Neuronal stem cell (in vitro differentiated cells): ENCODE results near the gene MGLL.

Experiments used
- DNase-seq: peaks from one replicate; pipeline ENCODE4 v3.0.0-alpha.2; 2013; ENCODE audit warnings: low spot score
- H2AFZ ChIP-seq: one replicate; pipeline ENCODE4 v1.6.1; 2013; ENCODE audit warnings: mild to moderate bottlenecking, low read length, inconsistent platforms
- H2AK5ac ChIP-seq: 2 replicates; pipeline ENCODE4 v1.6.1; 2013; ENCODE audit warnings: low read depth, mild to moderate bottlenecking, inconsistent platforms, low read length, moderate library complexity, mixed read lengths
- H2BK120ac ChIP-seq: 2 replicates; pipeline ENCODE4 v1.6.1; 2013; ENCODE audit warnings: low read depth, mild to moderate bottlenecking, inconsistent platforms, low read length, moderate library complexity, mixed read lengths
- H2BK12ac ChIP-seq: one replicate; pipeline ENCODE4 v1.6.1; 2013; ENCODE audit warnings: low read length, inconsistent platforms
- H2BK15ac ChIP-seq: 2 replicates; pipeline ENCODE4 v1.6.1; 2013; ENCODE audit warnings: mild to moderate bottlenecking, low read length, inconsistent platforms, mixed read lengths
- H2BK5ac ChIP-seq: one replicate; pipeline ENCODE4 v1.6.1; 2013; ENCODE audit warnings: inconsistent platforms, mild to moderate bottlenecking, low read length, moderate library complexity
- H3K14ac ChIP-seq: one replicate; pipeline ENCODE4 v1.6.1; 2013; ENCODE audit warnings: low read length, inconsistent platforms
- H3K18ac ChIP-seq: 2 replicates; pipeline ENCODE4 v1.6.1; 2013; ENCODE audit warnings: low read length, inconsistent platforms
- H3K23ac ChIP-seq: 2 replicates; pipeline ENCODE4 v1.6.1; 2013; ENCODE audit warnings: low read depth, mild to moderate bottlenecking, mixed read lengths, low read length, inconsistent platforms; ENCODE audit not compliant: poor library complexity
- H3K27ac ChIP-seq: replicated peaks from 3 replicates; pipeline ENCODE4 v1.5.1; 2013; ENCODE audit warnings: low read length, inconsistent platforms
- H3K27me3 ChIP-seq, 3 experiments: 2 replicates each; pipeline ENCODE4 v1.6.1; 2013; ENCODE audit warnings: low read length in 3 of 3, mild to moderate bottlenecking in 2 of 3, inconsistent platforms in 1 of 3, low read depth in 1 of 3, mixed read lengths in 1 of 3, moderate library complexity in 1 of 3; ENCODE audit not compliant: control insufficient read depth in 3 of 3, insufficient read depth in 3 of 3
- H3K36me3 ChIP-seq, 2 donors: replicated peaks in 1 of 2; 2 replicates each; pipeline ENCODE4 v1.6.1; 2013; ENCODE audit warnings: low read length in 2 of 2; ENCODE audit not compliant: control insufficient read depth in 2 of 2, insufficient read depth in 2 of 2
- H3K4ac ChIP-seq: 2 replicates; pipeline ENCODE4 v1.6.1; 2013; ENCODE audit warnings: inconsistent platforms, mild to moderate bottlenecking, low read length, moderate library complexity
- H3K4me1 ChIP-seq, 2 donors: 1 replicate in 1 of 2; 2 replicates in 1 of 2; pipeline ENCODE4 v1.6.1; 2013; ENCODE audit warnings: low read length in 2 of 2, low read depth in 1 of 2; ENCODE audit not compliant: control insufficient read depth in 2 of 2, insufficient read depth in 1 of 2
- H3K4me2 ChIP-seq: one replicate; pipeline ENCODE4 v1.6.1; 2013; ENCODE audit warnings: mild to moderate bottlenecking, low read length, inconsistent platforms; ENCODE audit not compliant: insufficient read depth, poor library complexity, severe bottlenecking
- H3K4me3 ChIP-seq, 2 donors: 2 replicates each; pipeline ENCODE4 v1.5.1; 2013; ENCODE audit warnings: low read length in 2 of 2, mild to moderate bottlenecking in 2 of 2, inconsistent platforms in 1 of 2, moderate library complexity in 1 of 2
- H3K79me1 ChIP-seq: one replicate; pipeline ENCODE4 v1.6.1; 2013; ENCODE audit warnings: low read depth, mild to moderate bottlenecking, inconsistent platforms, low read length, moderate library complexity
- H3K9ac ChIP-seq: one replicate; pipeline ENCODE4 v1.6.1; 2013; ENCODE audit warnings: mild to moderate bottlenecking, low read depth, low read length, inconsistent platforms; ENCODE audit not compliant: poor library complexity
- H3K9me3 ChIP-seq, 2 donors: replicated peaks in 1 of 2; 2 replicates each; pipeline versions ENCODE3 to v1.6.1; 2013; ENCODE audit warnings: low read length in 2 of 2, mild to moderate bottlenecking in 2 of 2, inconsistent platforms in 1 of 2, low read depth in 1 of 2, mixed read lengths in 1 of 2, moderate library complexity in 1 of 2; ENCODE audit not compliant: control insufficient read depth in 2 of 2, insufficient read depth in 1 of 2
- H4K8ac ChIP-seq: one replicate; pipeline ENCODE4 v1.6.1; 2013; ENCODE audit warnings: low read depth, mild to moderate bottlenecking, inconsistent platforms, low read length, moderate library complexity
- H4K91ac ChIP-seq: one replicate; pipeline ENCODE4 v1.6.1; 2013; ENCODE audit warnings: low read length, low read depth, mild to moderate bottlenecking, inconsistent platforms; ENCODE audit not compliant: poor library complexity
- WGBS, 2 donors: extraction: QIAGEN DNeasy Blood & Tissue Kit; methylation state at CpG; one replicate each; pipeline ENCODE4 v1.1.7; 2013; ENCODE audit warnings: missing lambda C conversion rate in 2 of 2, mixed read lengths in 1 of 2; ENCODE audit not compliant: insufficient read length in 2 of 2, insufficient replicate concordance in 1 of 2; ENCODE audit errors: extremely low coverage in 2 of 2; 5-methylcytosine and 5-hydroxymethylcytosine counted together

MGLL gene

DNA sequence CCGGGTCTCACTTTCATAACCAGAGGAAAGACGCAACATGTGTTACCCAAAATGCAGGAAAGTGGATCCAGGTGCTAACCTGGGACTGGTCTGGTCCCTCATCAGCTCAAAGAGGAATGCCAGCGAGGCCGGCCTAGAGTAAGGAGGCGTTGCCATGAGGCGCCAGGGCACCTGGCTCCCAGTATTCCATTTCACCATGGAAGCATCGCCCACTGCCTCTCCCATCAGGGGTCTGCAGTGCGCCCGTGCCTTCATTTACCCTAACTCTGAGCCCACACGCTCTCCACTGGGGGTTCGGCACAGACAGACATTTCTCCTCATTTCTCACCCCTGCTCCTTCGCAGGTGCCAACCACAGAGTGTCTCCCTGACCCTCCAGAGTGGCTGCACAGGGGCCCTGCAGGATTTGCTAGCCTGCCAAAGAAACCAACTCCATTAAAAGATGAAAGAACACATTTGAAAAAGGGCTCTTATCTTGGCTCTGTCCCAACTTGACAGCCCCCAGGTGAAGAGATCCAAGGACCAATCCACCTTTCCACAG is 88.1 kb downstream of the MGLL start:
- no peak overlapping the region for H3K4me2 ChIP-seq
- H2AK5ac ChIP-seq, result no peak overlapping the region
- no peak overlapping the region for H3K23ac ChIP-seq
- no peak overlapping the region for H4K8ac ChIP-seq
- no peaks in the 10 kb centered on the region for H3K9me3 ChIP-seq
- H3K9ac ChIP-seq, result no peak overlapping the region
- no peak overlapping the region for H2BK120ac ChIP-seq
- no peaks in the 10 kb centered on the region for H3K36me3 ChIP-seq
- H3K79me1 ChIP-seq, result no peaks in the 10 kb centered on the region
- H2BK5ac ChIP-seq, result no peak overlapping the region
- peaks cover 0 to 12% of the 10 kb centered on the region in 2 donors for H3K4me1 ChIP-seq
- H2BK15ac ChIP-seq, result no peak overlapping the region
- H3K18ac ChIP-seq, result no peak overlapping the region
- no peak overlapping the region for H2AFZ ChIP-seq
- WGBS, 2 donors, result no CpG with 5 or more reads among the region's 12 CpGs
- H3K4me3 ChIP-seq, result no peak overlapping the region
- no peak overlapping the region for H4K91ac ChIP-seq
- no peak overlapping the region for H3K14ac ChIP-seq
- no peak overlapping the region for H3K27ac ChIP-seq
- peaks cover 0 to 39% (median 0%) of the 10 kb centered on the region in 3 experiments for H3K27me3 ChIP-seq
- no peak for DNase-seq
- H3K4ac ChIP-seq, result no peak overlapping the region
- no peak overlapping the region for H2BK12ac ChIP-seq

DNA sequence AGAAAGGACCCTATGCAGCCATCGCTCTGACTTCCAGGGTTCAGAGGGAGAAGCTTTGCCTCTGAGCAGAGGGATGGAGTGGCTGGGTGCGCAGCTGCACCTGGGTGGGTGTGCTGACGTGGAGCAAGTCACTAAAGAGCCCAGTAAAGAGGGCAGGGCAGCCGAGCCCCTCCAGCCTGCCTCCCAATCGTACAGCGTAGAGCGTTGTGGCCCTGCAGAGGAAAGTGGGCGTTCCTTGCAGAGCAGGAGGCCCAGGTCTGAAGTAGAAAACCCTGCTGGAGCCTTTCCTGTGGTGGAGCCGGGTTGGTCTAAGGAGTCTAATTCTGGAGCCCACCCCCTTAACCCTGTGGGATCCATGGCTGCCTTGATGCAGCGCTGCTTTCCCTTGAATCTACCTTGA is 88.5 kb downstream of the MGLL start:
- Histone ChIP-seq H3K23ac (no peak overlapping the region), H3K36me3 (no peaks in the 10 kb centered on the region), H3K4me2 (no peak overlapping the region), H3K18ac (peak overlapping the region; percentile 40), H3K4me1 (peaks cover 0 to 12% of the 10 kb centered on the region in 2 donors), H3K9ac (peak overlapping the region; percentile 38), H3K27me3 (peaks cover 0 to 38% (median 0%) of the 10 kb centered on the region in 3 experiments), H4K8ac (no peak overlapping the region), H2AK5ac (no peak overlapping the region), H2BK120ac (no peak overlapping the region), H2BK12ac (no peak overlapping the region), H3K9me3 (no peaks in the 10 kb centered on the region), H3K27ac (no peak overlapping the region), H3K4ac (no peak overlapping the region), H3K79me1 (no peaks in the 10 kb centered on the region), H3K14ac (no peak overlapping the region), H3K4me3 (no peak overlapping the region), H4K91ac (no peak overlapping the region), H2BK5ac (no peak overlapping the region), H2BK15ac (no peak overlapping the region), H2AFZ (no peak overlapping the region)
- WGBS, 2 donors, result no CpG with 5 or more reads among the region's 10 CpGs
- DNase-seq, result no peak

DNA sequence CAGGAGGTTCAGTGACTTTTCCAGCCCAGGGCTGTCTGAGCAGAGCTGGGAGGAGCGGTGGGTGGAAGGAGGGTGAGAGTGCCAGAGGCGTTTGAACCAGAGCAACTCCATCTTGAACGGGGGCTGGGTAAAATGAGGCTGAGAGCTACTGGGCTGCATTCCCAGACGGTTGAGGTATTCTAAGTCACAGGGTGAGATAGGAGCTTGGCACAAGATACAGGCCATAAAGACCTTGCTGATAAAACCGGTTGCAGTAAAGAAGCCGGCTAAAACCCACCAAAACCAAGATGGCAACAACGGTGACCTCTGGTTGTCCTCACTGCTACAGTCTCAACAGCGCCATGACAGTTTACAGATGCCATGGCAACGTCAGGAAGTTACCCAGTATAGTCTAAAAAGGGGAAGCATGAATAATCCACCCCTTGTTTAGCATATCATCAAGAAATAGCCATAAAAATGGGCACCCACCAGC is 89.4 kb downstream of the MGLL start:
- Histone ChIP-seq H3K4me2 (no peak overlapping the region), H3K79me1 (no peaks in the 10 kb centered on the region)
- DNase-seq, result no peak

DNA sequence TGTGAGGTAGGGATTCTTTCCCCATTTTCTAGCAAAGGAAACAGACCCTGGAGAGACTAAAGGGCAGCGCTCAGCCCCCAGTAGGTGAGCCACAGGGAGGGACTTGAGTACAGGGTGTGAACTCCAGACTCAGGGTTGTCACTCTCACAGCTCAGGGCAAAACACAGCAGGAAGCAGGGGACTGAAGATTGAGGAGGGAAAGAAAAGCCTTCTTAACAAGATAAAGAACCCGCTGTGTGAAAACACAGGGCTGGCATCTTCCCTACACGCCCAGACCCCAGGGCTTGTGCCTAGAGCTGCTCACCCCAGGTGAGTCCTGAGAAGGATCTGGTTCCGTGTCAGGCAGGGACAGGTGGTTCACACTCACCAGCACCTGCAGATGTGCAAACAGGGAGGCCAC is 90.0 kb downstream of the MGLL start:
- no peak overlapping the region for H3K4ac ChIP-seq
- no peaks in the 10 kb centered on the region for H3K36me3 ChIP-seq
- no peak overlapping the region for H2BK120ac ChIP-seq
- no peak overlapping the region for H2BK15ac ChIP-seq
- H3K23ac ChIP-seq, result no peak overlapping the region
- WGBS, 2 donors, result no CpG with 5 or more reads among the region's 4 CpGs
- H3K9ac ChIP-seq, result no peak overlapping the region
- no peak overlapping the region for H2BK5ac ChIP-seq
- H3K79me1 ChIP-seq, result no peaks in the 10 kb centered on the region
- H3K4me1 ChIP-seq, result peaks cover 0 to 12% of the 10 kb centered on the region in 2 donors
- H3K27ac ChIP-seq, result no peak overlapping the region
- no peak overlapping the region for H2AFZ ChIP-seq
- no peak overlapping the region for H4K8ac ChIP-seq
- no peak for DNase-seq
- no peak overlapping the region for H3K14ac ChIP-seq
- H3K9me3 ChIP-seq, result no peaks in the 10 kb centered on the region
- no peak overlapping the region for H3K4me3 ChIP-seq
- H2BK12ac ChIP-seq, result no peak overlapping the region
- peaks cover 0 to 33% (median 0%) of the 10 kb centered on the region in 3 experiments for H3K27me3 ChIP-seq
- H2AK5ac ChIP-seq, result no peak overlapping the region
- no peak overlapping the region for H3K18ac ChIP-seq
- no peak overlapping the region for H4K91ac ChIP-seq
- H3K4me2 ChIP-seq, result no peak overlapping the region

More for the DNA sequence above, 89.4 kb downstream of the MGLL start:
- Histone ChIP-seq H3K9me3 (no peaks in the 10 kb centered on the region), H2BK120ac (no peak overlapping the region), H2BK12ac (no peak overlapping the region), H3K27ac (no peak overlapping the region), H3K14ac (no peak overlapping the region), H3K18ac (no peak overlapping the region), H4K91ac (no peak overlapping the region), H2AK5ac (no peak overlapping the region), H3K27me3 (peaks cover 0 to 33% (median 0%) of the 10 kb centered on the region in 3 experiments), H2BK5ac (no peak overlapping the region), H2AFZ (no peak overlapping the region), H3K4ac (no peak overlapping the region), H2BK15ac (no peak overlapping the region), H3K4me1 (peaks cover 0 to 12% of the 10 kb centered on the region in 2 donors), H4K8ac (no peak overlapping the region), H3K23ac (no peak overlapping the region), H3K9ac (no peak overlapping the region), H3K36me3 (no peaks in the 10 kb centered on the region), H3K4me3 (no peak overlapping the region)
- whole genome bisulfite sequencing, 2 donors, result no CpG with 5 or more reads among the region's 9 CpGs
